ENCODE measurements around the gene GP1BA.

The GP1BA gene

DNA sequence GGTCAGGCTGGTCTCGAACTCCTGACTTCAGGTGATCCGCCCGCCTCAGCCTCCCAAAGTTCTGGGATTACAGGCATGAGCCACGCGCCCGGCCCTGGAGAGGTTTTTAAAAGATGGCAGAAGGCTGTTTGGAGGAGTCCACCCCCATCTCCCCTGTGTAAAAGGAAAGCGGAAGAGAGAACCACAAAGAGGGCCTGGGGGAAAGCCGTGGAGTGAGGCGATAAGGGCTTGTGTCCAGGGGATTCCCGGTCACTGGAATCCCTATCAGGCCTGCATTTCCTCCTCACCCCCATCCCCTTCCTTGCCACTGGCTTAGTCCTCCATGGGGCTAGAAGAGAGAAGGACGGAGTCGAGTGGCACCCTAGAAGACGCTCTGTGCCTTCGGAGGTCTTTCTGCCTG, at the start of gene GP1BA:
Gene GP1BA (plus strand): TSS at position 315 of the 400 bp plus-strand sequence. CDS start 328 bp downstream, outside the sequence.
- DNase-seq (ENCODE audit: low read depth in 4 of 4, low spot score in 1 of 4): no peak

DNA sequence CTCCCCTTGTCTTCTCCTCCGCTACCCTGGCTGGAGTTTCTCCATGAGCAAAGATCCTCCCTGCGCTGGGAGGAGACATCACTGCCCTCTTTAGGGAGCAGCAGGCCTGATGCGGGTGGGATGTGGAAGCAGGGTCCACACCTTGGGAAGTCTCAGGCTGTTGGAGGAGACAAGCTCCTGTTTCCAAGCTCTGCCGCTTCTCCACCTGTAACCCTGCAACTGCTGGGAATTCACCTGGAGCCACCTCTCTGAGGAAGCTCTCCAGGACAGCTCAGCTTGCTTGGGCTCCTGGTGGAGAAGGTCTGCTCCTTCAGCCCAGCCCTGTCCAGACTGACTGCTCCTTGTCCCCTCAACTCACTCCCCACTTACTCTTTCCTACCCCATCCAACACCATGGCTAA, 47.6 kb upstream of the GP1BA start:
- DNase-seq (ENCODE audit: low read depth in 4 of 4, low spot score in 1 of 4): no peak

- DNase-seq (ENCODE audit: low read depth in 4 of 4, low spot score in 1 of 4): no peak
Measured at GRCh38 chr17:4886830-4887229, 45.2 kb upstream of the GP1BA start.

- no peak for DNase-seq (ENCODE audit: low read depth in 4 of 4, low spot score in 1 of 4)
Measured at GRCh38 chr17:4887581-4887980, 44.5 kb upstream of the GP1BA start.

GRCh38 chr17:4891411-4892410, 40.4 kb upstream of the GP1BA start:
- no peak for DNase-seq (ENCODE audit: low read depth in 4 of 4, low spot score in 1 of 4)

DNA sequence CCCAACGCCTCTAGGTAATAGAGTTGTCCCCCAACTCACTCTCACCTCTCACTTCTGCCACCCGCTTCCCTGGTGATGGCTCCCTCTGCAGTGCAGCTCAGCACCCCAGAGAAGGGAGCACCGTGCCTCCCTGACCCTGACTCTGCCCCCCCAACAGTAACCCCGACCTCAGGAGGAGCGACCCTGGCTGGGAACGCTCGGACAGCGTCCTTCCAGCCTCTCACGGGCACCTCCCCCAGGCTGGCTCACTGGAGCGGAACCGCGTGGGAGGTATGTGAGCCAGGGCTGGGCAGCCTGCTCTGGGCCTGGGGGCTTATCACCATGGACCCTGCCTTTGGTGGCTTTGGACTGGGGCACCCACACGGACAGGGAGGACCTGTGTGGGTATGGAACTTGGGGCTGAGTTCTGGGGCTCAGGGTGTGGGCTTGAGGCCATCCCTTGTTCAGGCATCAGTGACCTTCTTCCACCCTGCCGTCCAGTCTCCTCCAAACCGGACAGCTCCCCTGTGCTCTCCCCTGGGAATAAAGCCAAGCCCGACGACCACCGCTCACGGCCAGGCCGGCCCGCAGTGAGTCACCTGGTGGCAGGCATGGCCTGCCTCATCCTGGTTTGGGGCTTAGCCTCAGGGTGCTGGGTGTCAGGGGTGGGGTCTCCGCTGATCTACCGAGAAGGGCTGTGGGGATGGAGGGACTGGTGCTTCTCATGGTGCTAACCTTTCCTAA, 39.4 kb upstream of the GP1BA start:
- DNase-seq (ENCODE audit: low read depth in 4 of 4, low spot score in 1 of 4): no peak

GRCh38 chr17:4893272-4893671, 38.8 kb upstream of the GP1BA start:
- no peak for DNase-seq (ENCODE audit: low read depth in 4 of 4, low spot score in 1 of 4)

GRCh38 chr17:4893721-4894560, 38.1 kb upstream of the GP1BA start:
- no peak for DNase-seq (ENCODE audit: low read depth in 4 of 4, low spot score in 1 of 4)

- DNase-seq (ENCODE audit: low read depth in 4 of 4, low spot score in 1 of 4): no peak
Measured at GRCh38 chr17:4895121-4895520, 37.0 kb upstream of the GP1BA start.

DNA sequence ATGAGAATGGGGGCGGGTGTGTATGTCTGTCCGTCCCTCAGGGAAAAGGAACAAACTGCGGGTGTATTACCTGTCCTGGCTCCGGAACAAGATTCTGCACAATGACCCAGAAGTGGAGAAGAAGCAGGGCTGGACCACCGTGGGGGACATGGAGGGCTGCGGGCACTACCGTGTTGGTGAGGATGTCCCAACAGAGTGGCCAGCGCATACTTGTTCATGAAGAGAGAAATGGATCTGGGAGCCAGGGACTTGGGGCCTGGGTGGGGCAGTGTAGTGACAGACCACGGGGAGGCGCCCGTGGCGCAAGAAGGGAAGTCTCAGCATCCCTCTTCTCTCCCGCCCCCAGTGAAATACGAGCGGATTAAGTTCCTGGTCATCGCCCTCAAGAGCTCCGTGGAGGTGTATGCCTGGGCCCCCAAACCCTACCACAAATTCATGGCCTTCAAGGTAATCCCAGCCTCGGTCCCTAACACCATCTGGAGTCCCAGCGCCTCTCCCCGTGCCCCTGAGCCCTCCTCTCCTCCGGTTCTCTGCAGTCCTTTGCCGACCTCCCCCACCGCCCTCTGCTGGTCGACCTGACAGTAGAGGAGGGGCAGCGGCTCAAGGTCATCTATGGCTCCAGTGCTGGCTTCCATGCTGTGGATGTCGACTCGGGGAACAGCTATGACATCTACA, 36.3 kb upstream of the GP1BA start:
- DNase-seq (ENCODE audit: low read depth in 4 of 4, low spot score in 1 of 4): no peak

DNA sequence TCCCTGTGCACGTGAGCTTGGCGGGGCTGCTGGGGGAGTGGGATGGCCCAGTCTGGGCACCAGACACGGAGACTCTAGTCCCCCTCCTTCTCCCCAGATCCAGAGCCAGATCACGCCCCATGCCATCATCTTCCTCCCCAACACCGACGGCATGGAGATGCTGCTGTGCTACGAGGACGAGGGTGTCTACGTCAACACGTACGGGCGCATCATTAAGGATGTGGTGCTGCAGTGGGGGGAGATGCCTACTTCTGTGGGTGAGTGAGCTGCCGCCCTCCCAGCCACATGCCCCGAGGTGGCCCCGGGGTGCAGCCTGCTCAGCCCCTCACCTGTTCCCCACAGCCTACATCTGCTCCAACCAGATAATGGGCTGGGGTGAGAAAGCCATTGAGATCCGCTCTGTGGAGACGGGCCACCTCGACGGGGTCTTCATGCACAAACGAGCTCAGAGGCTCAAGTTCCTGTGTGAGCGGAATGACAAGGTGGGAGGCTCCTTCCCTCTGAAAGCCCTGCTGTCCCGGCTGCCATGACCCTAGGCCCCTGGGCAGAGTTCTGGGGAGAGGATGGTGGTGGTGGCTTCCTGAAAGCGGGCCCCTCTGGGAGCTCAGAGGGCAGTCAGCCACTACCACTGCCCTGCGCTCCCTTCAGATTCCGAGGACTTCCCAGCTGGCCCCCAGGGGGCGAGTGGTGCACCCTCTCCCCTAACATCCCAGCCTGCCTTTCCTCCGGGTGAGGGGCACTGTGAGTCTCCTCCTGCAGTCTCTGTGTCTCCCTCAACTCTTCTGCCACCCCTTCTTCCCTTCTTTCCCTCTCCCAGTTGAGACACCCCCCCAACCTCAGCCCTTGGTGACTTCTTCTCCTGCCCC, 35.5 kb upstream of the GP1BA start:
- no peak for DNase-seq (ENCODE audit: low read depth in 4 of 4, low spot score in 1 of 4)

GRCh38 chr17:4897198-4897687, 34.8 kb upstream of the GP1BA start:
- DNase-seq (ENCODE audit: low read depth in 4 of 4, low spot score in 1 of 4): no peak

- no peak for DNase-seq (ENCODE audit: low read depth in 4 of 4, low spot score in 1 of 4)
Measured at GRCh38 chr17:4897785-4898184, 34.3 kb upstream of the GP1BA start.

- no peak for DNase-seq (ENCODE audit: low read depth in 4 of 4, low spot score in 1 of 4)
Measured at GRCh38 chr17:4898351-4898750, 33.7 kb upstream of the GP1BA start.

DNA sequence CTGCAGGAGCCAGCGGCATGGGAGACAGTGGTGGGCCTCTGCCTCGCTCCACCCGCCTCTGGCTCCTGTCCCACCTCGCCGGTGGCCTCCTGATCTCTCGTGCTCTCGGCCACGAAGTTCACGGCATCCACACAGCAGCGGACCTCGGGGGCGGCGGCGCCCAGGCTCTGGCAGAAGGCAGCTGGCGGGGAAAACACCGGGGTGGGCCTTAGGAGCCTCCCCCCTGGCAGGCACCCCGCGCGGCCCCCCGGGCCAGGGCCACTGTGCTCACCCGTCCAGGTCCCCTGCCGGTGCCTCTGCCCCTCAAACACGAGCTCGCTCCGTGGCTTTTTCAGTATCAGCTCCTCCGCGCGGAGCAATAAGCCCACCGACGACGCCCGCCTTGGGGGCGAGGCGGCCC, 33.1 kb upstream of the GP1BA start:
- DNase-seq (ENCODE audit: low read depth in 4 of 4, low spot score in 1 of 4): no peak

DNA sequence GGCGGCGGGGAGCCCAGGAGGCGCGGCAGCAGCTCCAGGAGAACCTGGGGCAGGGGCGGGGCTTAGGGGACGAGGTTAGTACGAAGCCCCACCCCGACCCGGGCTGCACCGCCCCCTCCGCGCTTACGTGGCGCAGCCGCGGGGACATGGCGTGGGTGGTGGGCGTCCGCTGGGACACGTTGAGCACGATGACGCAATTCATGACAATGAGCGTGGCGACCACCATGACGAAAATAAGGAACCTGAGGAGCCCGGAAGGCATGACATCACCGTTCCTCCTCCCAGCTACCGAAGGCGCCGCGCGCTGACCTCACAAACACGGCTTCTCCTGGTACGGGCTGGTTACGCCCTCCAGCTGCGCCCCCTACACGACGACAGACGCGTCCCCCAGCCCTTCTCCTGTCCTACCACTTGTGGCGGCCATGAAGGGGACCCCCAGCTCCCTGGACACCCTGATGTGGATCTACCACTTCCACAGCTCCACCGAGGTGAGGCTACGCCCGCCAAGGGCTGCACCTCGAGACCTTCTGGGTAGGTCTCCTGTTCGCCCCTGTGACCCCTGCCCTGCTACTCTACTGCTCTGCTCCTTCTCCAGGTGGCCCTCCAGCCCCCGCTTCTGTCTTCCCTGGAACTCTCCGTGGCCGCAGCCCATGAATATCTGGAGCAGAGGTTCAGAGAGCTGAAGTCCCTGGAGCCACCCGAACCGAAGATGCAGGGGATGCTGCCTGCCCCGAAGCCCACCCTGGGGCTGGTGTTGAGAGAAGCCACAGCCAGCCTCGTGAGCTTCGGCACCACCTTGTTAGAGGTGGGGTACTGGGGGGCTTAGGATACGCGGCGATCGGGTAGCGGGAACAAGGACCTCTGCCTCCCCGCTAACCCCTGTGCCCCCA, 32.5 kb upstream of the GP1BA start, which contains the start of gene C17orf107:
Gene C17orf107 (plus strand): TSS at position 196 of the 890 bp plus-strand sequence. CDS start 227 bp downstream, at position 423.
- peak; percentile 91 to 93 (median 92) for DNase-seq (ENCODE audit: low read depth in 4 of 4, low spot score in 1 of 4)

- no peak for DNase-seq (ENCODE audit: low read depth in 4 of 4, low spot score in 1 of 4)
Measured at GRCh38 chr17:4900231-4901107, 31.6 kb upstream of the GP1BA start.
